ENCODE measurements around the gene FST. TPM values are rescaled to one million over a fixed set of nuclear protein-coding genes. Genes with fewer than 3 reads are reported as not detected.

The FST gene
- total and polyA plus RNA-seq, 2 of the 13 experiments (the other 11 are each of a cell fraction or from before 2014, with no cell fraction given): 38.6 to 136 TPM

DNA sequence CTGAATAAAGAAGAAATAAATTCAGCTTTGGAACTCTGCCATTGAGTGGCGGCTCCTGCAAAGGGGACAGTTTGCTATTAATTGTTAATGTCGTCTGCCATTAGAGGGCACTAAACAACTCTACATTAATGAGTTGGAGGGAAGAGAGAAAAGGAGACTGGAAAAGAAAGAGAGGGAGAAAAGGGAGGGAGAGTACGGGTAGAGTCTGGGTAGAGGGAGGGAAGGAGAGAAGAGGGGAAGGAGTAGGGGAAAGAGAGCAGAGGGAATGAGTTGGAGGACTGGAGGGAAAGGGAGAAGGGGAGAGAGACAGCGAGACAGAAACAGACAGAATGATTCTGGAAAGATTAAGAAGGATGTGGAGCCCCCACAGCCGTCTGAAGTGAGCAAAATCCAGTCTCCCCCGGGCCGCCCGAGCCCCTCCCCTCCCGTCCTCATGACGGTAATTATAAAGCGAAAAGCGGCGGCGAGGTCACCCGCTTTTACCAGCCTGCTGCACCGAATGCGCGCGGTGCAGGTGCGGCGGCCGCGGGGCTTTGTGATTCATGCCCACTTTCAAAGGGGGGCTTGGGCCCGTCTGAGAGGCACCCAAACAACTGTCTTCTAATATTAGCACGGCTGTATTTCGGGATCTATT is 1.9 kb upstream of the FST start (continued):
- TF ChIP-seq, protein P1, sequence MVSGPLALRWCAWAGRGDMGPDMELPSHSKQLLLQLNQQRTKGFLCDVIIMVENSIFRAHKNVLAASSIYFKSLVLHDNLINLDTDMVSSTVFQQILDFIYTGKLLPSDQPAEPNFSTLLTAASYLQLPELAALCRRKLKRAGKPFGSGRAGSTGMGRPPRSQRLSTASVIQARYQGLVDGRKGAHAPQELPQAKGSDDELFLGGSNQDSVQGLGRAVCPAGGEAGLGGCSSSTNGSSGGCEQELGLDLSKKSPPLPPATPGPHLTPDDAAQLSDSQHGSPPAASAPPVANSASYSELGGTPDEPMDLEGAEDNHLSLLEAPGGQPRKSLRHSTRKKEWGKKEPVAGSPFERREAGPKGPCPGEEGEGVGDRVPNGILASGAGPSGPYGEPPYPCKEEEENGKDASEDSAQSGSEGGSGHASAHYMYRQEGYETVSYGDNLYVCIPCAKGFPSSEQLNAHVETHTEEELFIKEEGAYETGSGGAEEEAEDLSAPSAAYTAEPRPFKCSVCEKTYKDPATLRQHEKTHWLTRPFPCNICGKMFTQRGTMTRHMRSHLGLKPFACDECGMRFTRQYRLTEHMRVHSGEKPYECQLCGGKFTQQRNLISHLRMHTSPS (CRISPR knock-in tag; IDR thresholded peaks at IDR 0.05; ENCODE audit: low read depth): no peak
- TF ChIP-seq YEATS4 (CRISPR knock-in tag; IDR thresholded peaks at IDR 0.05; ENCODE audit: borderline replicate concordance) (peak; percentile 21; the same call in 1 of the 2 replicates), ZNF350 (CRISPR knock-in tag; IDR thresholded peaks at IDR 0.05; ENCODE audit: borderline replicate concordance, low read depth) (peak; percentile 55; the same call in 1 of the 2 replicates), U2AF1 (optimal IDR thresholded peaks at IDR 0.05; ENCODE audit: low read depth, low read length) (no peak), MAFF (IDR thresholded peaks at IDR 0.05; ENCODE audit: low read depth, low read length) (no peak), PREB (CRISPR knock-in tag; IDR thresholded peaks at IDR 0.05) (no peak), KDM6A (CRISPR knock-in tag; IDR thresholded peaks at IDR 0.05; ENCODE audit: low read depth) (no peak), ZNF3 (CRISPR knock-in tag; IDR thresholded peaks at IDR 0.05) (no peak), ZNF12 (CRISPR knock-in tag; IDR thresholded peaks at IDR 0.05) (0 out of 2 replicates have a peak, but pooled peaks have one; percentile 8), RBM39 (IDR thresholded peaks at IDR 0.05; ENCODE audit: low read depth, low read length, poor library complexity, severe bottlenecking) (peak; percentile 34), ZNF24 (IDR thresholded peaks at IDR 0.05) (no peak), HNF4A (CRISPR knock-in tag; IDR thresholded peaks at IDR 0.05) (no peak), ZSCAN22 (CRISPR knock-in tag; IDR thresholded peaks at IDR 0.05) (no peak), NFIB (CRISPR knock-in tag; IDR thresholded peaks at IDR 0.05; ENCODE audit: borderline replicate concordance) (no peak), CEBPZ (IDR thresholded peaks at IDR 0.05; ENCODE audit: low read length) (no peak), NFKB2 (CRISPR knock-in tag; IDR thresholded peaks at IDR 0.05; ENCODE audit: borderline replicate concordance) (no peak), MEF2D (CRISPR knock-in tag; IDR thresholded peaks at IDR 0.05) (peak; percentile 72; the same call in 1 of the 2 replicates), ZBTB1 (CRISPR knock-in tag; IDR thresholded peaks at IDR 0.05; ENCODE audit: borderline replicate concordance) (no peak)
- TF ChIP-seq, protein P2, sequence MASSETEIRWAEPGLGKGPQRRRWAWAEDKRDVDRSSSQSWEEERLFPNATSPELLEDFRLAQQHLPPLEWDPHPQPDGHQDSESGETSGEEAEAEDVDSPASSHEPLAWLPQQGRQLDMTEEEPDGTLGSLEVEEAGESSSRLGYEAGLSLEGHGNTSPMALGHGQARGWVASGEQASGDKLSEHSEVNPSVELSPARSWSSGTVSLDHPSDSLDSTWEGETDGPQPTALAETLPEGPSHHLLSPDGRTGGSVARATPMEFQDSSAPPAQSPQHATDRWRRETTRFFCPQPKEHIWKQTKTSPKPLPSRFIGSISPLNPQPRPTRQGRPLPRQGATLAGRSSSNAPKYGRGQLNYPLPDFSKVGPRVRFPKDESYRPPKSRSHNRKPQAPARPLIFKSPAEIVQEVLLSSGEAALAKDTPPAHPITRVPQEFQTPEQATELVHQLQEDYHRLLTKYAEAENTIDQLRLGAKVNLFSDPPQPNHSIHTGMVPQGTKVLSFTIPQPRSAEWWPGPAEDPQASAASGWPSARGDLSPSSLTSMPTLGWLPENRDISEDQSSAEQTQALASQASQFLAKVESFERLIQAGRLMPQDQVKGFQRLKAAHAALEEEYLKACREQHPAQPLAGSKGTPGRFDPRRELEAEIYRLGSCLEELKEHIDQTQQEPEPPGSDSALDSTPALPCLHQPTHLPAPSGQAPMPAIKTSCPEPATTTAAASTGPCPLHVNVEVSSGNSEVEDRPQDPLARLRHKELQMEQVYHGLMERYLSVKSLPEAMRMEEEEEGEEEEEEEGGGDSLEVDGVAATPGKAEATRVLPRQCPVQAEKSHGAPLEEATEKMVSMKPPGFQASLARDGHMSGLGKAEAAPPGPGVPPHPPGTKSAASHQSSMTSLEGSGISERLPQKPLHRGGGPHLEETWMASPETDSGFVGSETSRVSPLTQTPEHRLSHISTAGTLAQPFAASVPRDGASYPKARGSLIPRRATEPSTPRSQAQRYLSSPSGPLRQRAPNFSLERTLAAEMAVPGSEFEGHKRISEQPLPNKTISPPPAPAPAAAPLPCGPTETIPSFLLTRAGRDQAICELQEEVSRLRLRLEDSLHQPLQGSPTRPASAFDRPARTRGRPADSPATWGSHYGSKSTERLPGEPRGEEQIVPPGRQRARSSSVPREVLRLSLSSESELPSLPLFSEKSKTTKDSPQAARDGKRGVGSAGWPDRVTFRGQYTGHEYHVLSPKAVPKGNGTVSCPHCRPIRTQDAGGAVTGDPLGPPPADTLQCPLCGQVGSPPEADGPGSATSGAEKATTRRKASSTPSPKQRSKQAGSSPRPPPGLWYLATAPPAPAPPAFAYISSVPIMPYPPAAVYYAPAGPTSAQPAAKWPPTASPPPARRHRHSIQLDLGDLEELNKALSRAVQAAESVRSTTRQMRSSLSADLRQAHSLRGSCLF (CRISPR knock-in tag; IDR thresholded peaks at IDR 0.05; ENCODE audit: borderline replicate concordance): no peak

Data from HepG2 (cell line).